Measurements from ENCODE around the gene TTC33. TPM values are rescaled to one million over a fixed set of nuclear protein-coding genes. Genes with fewer than 3 reads are reported as not detected.
"Not testable (repeated sequence)": the region's sequence is repeated elsewhere in the genome, so short reads cannot be mapped to it uniquely, and the experiment has no call there.

The TTC33 gene
- polyA plus RNA-seq, 3 donors = 31.7 to 36.3 (median 35.9) TPM

GRCh38 chr5:40575411-40575810 is 180.3 kb downstream of the TTC33 start:
- no peak for DNase-seq

DNA sequence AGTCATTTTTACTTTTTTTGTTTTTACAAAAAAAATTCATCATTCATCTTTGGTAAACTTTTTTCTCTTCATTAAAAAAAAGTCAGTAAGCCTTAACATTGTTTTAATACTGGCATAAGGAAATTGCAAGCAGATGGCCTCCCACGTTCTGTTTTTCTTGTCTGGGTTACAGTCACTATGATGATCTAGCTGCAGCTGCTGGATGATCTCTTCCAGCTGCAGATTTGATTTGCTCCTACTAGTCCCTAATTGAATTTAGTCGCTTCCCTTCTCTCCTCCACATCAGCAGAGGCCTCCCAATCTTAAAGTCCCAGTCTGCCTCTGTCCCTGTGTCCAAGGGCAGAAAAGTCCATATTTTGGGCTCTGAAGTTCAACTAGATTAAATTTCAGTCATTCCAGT is 182.8 kb downstream of the TTC33 start:
- peak; percentile 57 for DNase-seq

- DNase-seq = no peak
These were observed 183.4 kb downstream of the TTC33 start for GRCh38 chr5:40572391-40572790.

GRCh38 chr5:40571729-40572128 is 184.0 kb downstream of the TTC33 start:
- DNase-seq = no peak

DNA sequence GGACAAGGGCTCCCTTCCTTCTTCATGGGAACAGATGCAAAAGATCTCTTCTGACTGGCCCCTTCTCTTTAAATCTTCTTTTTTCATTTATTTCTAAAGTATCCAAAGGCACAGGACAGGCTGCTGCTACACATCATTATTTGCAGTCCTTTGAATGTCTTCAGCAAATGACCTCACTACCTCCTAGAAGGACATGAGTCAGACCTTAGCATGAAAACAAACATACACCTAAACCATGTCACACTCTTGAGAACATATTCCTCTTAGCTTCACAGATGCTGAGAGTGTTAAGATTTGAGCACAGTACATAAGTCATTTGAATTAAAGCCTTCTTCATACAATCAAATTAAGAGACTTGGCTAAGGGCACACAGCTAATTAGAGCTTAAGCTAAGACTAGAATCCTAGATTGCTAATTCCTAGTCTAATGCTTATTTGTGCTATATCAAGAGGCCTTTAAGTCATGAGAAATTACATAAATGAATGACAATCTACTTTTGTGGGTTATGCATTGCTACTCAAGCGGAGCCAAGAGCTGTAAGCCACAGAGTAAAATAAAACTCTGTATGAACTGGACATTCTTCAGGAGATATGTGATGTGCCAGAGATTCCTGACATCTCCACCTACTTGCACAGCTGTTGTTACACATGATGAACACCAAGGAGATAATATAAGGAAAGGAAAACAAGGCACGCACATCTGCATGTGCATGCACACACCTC is 185.2 kb downstream of the TTC33 start:
- DNase-seq = no peak

GRCh38 chr5:40569546-40570270 is 186.1 kb downstream of the TTC33 start:
- DNase-seq = no peak

GRCh38 chr5:40568548-40568947 is 187.2 kb downstream of the TTC33 start:
- DNase-seq = no peak

DNA sequence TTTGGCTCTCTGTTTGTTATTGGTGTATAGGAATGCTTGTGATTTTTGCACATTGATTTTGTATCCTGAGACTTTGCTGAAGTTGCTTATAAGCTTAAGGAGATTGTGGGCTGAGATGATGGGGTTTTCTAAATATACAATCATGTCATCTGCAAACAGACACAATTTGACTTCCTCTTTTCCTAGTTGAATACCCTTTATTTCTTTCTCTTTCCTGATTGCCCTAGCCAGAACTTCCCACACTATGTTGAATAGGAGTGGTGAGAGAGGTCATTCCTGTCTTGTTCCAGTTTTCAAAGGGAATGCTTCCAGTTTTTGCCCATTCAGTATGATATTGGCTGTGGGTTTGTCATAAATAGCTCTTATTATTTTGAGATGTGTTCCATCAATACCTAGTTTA is 192.6 kb downstream of the TTC33 start:
- not testable (repeated sequence) for DNase-seq

GRCh38 chr5:40560474-40561110 is 195.2 kb downstream of the TTC33 start:
- DNase-seq = no peak

GRCh38 chr5:40559306-40559705 is 196.5 kb downstream of the TTC33 start:
- no peak for DNase-seq

GRCh38 chr5:40557501-40557900 is 198.3 kb downstream of the TTC33 start:
- DNase-seq = no peak

DNA sequence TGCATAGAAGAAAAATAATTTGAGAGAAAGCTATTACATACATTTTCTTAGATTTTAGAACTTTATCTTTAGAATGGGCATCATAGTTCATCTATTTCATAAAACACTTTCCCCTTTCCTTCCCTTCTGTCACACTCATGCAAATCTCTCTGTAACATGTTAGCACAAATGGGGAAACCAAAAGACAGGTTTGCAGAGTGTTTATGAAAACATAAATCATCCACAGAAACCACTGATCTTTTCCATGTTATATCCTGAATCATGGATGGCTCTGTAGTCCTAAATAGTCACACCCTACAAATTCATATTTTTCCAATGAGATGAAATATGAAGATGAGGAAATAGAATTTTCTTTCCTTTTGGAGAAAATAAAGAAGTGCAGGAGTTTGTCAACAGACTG is 198.9 kb downstream of the TTC33 start:
- DNase-seq = no peak

DNA sequence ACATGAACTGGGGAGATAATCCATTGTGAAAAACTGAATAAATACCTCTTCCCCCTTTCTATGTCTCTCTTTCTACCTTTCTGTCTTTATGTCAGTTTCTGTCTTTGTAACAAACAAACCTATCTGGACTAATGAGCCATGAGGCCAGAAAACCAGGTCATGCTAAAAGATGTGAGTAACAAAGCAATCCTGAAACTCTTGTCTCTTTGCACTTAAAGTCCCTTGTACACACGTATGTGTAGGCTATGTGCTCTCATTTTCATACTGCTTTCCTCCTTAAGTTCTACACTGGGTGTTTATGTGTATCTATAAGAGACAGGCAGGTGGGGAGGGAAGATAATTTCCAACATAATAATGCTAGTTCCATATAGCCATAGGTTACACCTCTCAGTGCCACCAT is 199.9 kb downstream of the TTC33 start:
- DNase-seq = no peak

DNA sequence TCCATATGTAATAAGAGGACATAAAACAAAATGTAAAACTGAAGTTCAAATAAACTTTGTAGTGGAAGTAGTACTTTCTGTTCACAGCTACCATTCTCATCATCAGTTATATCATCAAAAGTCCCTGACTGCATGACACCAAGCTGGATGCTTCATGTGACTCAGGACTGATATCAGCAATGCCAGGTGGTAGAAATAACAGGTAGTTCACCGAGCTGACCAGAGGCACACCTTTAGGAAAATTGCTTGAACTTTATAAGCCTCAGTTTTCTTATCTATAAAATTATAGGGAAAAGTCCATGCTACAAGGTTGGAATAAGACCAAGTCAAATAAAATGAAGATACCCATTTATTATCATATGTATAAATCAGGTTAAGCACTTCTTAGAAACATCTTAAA is 200.9 kb downstream of the TTC33 start:
- no peak for DNase-seq

GRCh38 chr5:40554054-40554453 is 201.7 kb downstream of the TTC33 start:
- no peak for DNase-seq

- DNase-seq = no peak
These were observed 202.8 kb downstream of the TTC33 start for GRCh38 chr5:40552981-40553380.

DNA sequence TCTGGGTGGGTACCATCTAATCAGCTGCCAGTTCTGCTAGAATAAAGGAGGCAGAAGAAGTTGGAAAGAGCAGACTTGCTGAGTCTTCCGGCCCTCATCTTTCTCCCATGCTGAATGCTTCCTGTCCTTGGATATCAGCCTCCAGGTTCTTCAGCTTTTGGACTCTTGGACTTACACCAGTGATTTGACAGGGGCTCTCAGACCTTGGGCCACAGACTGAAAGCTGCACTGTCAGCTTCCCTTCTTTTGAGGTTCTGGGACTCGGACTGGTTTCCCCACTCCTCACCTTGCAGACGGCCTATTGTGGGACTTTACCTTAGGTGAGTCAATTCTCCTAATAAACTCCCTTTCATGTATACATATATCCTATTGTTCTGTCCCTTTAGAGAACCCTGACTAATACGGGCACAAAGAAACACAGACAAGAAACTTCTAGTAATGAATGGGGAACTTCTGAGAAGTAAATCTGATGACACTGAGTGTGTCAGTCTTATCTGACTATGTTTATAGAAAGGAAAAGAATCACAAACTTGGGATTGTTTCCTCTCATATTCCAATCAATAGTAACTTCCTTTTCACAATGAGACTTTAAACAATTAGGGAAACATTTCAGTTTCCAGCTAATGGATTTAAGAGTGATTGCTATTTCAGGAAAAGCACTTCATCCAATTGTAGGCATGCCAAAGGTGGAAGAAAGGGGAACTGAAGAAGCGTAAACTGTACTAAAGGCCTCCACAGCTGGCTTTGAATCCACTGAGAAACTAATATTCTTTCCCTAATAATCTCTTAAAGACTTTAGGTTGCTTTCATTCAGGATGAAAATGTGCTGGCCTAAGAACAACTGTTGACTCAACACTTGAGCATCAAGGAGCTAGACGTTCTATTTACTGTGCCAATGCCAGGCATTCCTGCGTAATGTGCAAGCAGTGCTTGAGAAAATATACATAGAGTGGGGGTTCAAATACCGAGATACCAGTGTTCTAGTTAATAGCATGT is 204.0 kb downstream of the TTC33 start:
- DNase-seq = no peak

DNA sequence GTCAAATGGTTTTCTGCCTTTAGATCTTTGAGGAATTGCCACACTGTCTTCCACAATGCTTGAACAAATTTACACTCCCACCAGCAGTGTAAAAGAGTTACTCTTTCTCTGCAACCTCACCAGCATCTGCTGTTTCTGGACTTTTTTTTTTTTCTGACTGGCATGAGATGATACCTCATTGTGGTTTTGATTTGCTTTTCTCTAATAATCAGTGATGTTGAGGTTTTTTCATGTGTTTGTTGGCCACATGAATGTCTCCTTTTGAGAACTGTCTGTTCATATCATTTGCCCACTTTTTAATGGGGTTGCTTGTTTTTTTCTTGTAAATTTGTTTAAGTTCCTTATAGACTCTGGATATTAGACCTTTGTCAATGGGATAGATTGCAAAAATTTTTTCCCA is 205.3 kb downstream of the TTC33 start:
- DNase-seq = no peak

GRCh38 chr5:40549616-40550015 is 206.1 kb downstream of the TTC33 start:
- no peak for DNase-seq

DNA sequence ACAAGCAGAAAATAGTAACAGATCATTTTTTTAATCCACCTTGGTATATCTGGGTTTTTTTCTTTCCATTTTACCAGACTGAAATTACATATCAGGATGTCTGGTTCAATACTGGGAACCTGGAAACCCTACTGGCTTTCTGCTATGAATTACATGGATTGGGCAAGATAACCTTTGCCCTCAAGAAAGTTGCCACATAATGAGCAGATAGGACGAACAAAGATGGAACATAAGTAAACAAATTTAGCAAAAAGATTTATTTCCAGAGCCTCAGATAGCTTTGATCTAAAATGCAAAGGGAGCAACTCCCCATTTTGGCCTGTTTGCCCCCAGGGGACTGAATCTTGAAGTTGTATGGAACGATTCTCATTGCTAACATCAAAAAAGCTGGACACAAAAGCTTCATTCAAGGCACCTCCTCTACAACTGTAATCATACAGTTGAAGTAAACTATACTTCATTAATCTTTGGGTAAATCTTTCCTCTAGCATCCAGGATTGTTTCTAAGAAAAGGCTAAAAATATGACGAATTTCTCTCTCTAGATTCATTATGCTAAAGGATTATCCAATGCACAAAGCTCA is 207.7 kb downstream of the TTC33 start:
- no peak for DNase-seq

GRCh38 chr5:40547557-40547956 is 208.2 kb downstream of the TTC33 start:
- no peak for DNase-seq

DNA sequence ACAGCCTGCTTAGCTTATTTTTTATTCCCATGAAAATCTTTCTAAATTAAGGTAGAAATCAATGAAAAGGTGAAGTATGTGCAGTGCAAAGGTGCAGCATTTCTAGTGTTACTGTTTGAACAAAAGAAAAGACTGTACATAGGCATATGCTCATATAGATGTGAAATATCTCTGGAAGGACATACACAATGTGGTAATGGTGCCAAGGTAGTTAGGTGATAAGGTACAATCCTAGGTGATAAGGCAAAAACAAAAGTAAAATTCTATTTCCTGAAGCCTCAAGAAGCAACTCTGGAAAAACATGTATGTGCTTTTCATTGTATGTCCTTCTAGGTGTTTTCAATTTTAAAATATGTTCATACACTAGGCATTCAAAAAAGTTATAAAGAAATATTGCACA is 215.5 kb downstream of the TTC33 start:
- DNase-seq = no peak
